Cardiac muscle cell (in vitro differentiated cells and primary cell): ENCODE data around the gene NEDD4L. TPM values are rescaled to one million over a fixed set of nuclear protein-coding genes. Genes with fewer than 3 reads are reported as not detected.

Experiments
- DNase-seq, 2 donors: peaks; one replicate each; pipeline versions ENCODE4 v3.0.0 to v3.0.0-alpha.2; 2010 to 2017; ENCODE audit warnings: low read depth in 1 of 2, low spot score in 1 of 2
- H3K27ac ChIP-seq: fragments of 200-600 bp; sonication (generic); 2 replicates; pipeline ENCODE4 v1.5.1; 2016
- H3K27me3 ChIP-seq: fragments of 200-600 bp; sonication (generic); 2 replicates; pipeline ENCODE4 v1.6.0; 2016; ENCODE audit warnings: control low read depth
- H3K36me3 ChIP-seq: fragments of 200-600 bp; sonication (generic); 2 replicates; pipeline ENCODE4 v1.5.1; 2016; ENCODE audit warnings: control low read depth
- H3K4me1 ChIP-seq: fragments of 200-600 bp; sonication (generic); 2 replicates; pipeline ENCODE4 v1.8.1; 2017; ENCODE audit warnings: low read depth, mild to moderate bottlenecking, mixed run types
- H3K4me3 ChIP-seq: fragments of 200-600 bp; sonication (generic); 2 replicates; pipeline ENCODE4 v1.5.1; 2016; ENCODE audit warnings: mild to moderate bottlenecking
- H3K9me3 ChIP-seq: fragments of 200-600 bp; sonication (generic); 2 replicates; pipeline ENCODE4 v1.5.1; 2017; ENCODE audit warnings: low read depth, mild to moderate bottlenecking, control low read depth
- polyA plus RNA-seq: library from polyadenylated mRNA; unstranded; fragments of >200 nt; fragmentation: Nextera tagmentation; extraction: Ambion mirVana; gene quantifications from 2 replicates; pipeline ENCODE4 v1.2.1, GENCODE V29; 2016
- total RNA-seq: library from RNA; depleted of rRNA; stranded (reverse); fragments of >200 nt; gene quantifications from 2 replicates; pipeline ENCODE4 v1.2.3, GENCODE V29; 2016
- TF ChIP-seq, protein P1 (sequence below): IDR thresholded peaks from 2 replicates; pipeline ENCODE4 v1.5.1; 2012; ENCODE audit warnings: low read depth, mild to moderate bottlenecking, low read length

Gene NEDD4L
- total and polyA plus RNA-seq, 2 experiments from 2014 or later: 30.8 to 40.5 TPM

DNA sequence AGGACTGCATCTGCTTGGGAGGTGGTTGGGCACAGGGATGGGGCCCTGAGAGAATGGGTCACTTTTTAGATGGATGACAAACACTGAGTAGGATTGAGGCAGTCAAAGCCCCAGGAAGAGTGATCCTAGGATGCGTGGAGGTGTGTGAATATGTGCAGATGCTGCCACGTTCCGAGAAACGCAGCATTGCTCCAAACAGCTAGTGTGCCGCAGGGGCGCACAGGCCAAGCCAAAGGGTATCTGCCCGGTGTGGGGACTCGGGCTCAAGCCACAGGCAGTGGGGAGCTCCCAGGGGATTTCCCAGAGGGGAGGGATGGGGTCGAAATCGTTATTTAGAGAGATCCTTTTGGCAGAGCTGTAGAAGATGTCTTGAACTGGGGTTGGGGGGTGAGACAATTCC, 310.8 kb downstream of the NEDD4L start:
- Histone ChIP-seq H3K27ac (no peak overlapping the region), H3K4me1 (no peaks in the 10 kb centered on the region), H3K36me3 (peaks cover 17% of the 10 kb centered on the region), H3K4me3 (no peak overlapping the region), H3K27me3 (no peaks in the 10 kb centered on the region), H3K9me3 (no peaks in the 10 kb centered on the region)
- TF ChIP-seq, protein P1, sequence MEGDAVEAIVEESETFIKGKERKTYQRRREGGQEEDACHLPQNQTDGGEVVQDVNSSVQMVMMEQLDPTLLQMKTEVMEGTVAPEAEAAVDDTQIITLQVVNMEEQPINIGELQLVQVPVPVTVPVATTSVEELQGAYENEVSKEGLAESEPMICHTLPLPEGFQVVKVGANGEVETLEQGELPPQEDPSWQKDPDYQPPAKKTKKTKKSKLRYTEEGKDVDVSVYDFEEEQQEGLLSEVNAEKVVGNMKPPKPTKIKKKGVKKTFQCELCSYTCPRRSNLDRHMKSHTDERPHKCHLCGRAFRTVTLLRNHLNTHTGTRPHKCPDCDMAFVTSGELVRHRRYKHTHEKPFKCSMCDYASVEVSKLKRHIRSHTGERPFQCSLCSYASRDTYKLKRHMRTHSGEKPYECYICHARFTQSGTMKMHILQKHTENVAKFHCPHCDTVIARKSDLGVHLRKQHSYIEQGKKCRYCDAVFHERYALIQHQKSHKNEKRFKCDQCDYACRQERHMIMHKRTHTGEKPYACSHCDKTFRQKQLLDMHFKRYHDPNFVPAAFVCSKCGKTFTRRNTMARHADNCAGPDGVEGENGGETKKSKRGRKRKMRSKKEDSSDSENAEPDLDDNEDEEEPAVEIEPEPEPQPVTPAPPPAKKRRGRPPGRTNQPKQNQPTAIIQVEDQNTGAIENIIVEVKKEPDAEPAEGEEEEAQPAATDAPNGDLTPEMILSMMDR: no peak
- no peak for DNase-seq

DNA sequence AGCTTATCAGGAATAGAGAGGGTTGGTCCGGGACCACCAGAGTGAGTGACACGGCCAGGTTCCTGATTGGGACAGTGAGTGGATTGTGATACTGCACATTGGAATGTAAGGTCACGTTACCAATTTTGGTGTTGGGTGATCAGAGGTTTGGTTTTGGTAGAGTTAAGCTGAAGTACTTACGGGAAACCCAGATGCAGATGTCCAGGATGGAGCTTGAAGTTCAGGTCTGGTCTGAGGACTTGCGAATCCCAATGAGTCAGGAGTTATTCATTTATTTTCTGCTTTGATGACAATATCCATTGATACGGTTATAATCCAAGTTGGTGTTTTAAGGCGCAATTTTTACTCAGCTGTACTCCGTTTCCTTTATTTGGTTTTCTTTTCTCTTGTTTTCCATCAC, 311.2 kb downstream of the NEDD4L start:
- TF ChIP-seq, protein P1: no peak
- DNase-seq: no peak

DNA sequence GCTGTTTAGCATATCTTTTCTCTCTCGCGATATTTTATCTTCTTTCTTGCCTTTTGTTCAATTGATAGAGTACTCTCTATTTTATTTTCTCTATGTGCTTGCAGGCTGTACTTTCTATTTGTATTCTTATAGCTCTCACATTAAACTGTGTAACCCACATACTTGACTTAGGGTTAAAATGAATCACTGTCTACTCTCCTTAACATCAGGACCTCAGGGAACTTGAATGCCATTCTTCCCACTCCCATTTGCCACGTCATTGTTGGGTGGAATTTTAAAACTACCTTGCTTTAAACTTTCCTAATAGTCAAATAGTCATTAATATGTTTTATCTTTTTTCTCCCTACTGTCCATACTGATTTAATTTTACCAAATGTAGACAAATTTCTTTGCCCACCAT, 315.2 kb downstream of the NEDD4L start:
- Histone ChIP-seq H3K27me3 (no peaks in the 10 kb centered on the region), H3K4me3 (no peak overlapping the region), H3K4me1 (peaks cover 12% of the 10 kb centered on the region), H3K27ac (no peak overlapping the region), H3K36me3 (peaks cover 5% of the 10 kb centered on the region), H3K9me3 (no peaks in the 10 kb centered on the region)
- no peak for DNase-seq
- TF ChIP-seq, protein P1: no peak

More for the DNA sequence above, 311.2 kb downstream of the NEDD4L start:
- Histone ChIP-seq H3K4me3 (no peak overlapping the region), H3K4me1 (no peaks in the 10 kb centered on the region), H3K9me3 (no peaks in the 10 kb centered on the region), H3K36me3 (peaks cover 17% of the 10 kb centered on the region), H3K27ac (no peak overlapping the region), H3K27me3 (no peaks in the 10 kb centered on the region)

DNA sequence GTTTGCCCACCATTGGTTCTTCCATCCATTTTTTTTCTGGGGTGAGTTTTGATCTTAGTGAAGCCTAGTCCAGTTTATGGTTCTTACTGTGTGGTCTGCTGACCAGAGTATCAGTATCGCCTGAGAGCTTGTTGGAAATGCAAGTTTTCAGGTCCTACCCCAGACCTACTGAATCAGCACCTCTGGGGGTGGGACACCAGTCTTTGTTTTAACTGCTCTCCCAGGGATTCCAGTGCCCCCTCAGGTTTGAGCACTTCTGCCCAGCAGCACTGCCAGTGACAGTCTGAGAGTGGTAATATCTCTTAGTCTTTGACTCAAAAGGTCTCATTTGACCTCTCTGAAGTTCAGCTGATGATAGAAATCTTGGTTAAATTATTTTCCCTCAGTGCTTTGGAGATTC, 315.6 kb downstream of the NEDD4L start:
- Histone ChIP-seq H3K36me3 (peaks cover 5% of the 10 kb centered on the region), H3K9me3 (no peaks in the 10 kb centered on the region), H3K4me1 (peaks cover 12% of the 10 kb centered on the region), H3K4me3 (no peak overlapping the region), H3K27me3 (no peaks in the 10 kb centered on the region), H3K27ac (no peak overlapping the region)
- DNase-seq: no peak
- TF ChIP-seq, protein P1: no peak

DNA sequence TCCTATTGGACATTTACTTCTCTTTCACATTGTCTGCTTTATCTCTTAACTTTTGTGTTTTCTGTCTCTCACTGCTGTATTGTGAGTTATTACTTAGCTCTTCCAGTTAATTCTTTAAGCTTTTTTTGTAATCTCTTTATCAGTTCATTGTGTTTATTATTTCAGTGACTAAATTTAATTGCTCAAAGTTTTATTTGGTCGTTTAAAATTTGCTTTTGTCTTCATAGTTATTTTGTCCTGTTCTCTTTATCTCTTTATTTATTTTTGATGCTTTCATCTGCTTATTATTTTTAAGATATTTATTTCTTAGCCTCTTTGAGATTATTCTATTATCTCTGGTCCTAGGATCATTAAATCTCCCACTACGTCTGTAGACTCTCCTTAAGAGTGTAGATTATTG, 316.3 kb downstream of the NEDD4L start:
- Histone ChIP-seq H3K36me3 (peaks cover 7% of the 10 kb centered on the region), H3K27ac (no peak overlapping the region), H3K4me1 (peaks cover 12% of the 10 kb centered on the region), H3K9me3 (no peaks in the 10 kb centered on the region), H3K4me3 (no peak overlapping the region), H3K27me3 (no peaks in the 10 kb centered on the region)
- no peak for DNase-seq
- TF ChIP-seq, protein P1: no peak

DNA sequence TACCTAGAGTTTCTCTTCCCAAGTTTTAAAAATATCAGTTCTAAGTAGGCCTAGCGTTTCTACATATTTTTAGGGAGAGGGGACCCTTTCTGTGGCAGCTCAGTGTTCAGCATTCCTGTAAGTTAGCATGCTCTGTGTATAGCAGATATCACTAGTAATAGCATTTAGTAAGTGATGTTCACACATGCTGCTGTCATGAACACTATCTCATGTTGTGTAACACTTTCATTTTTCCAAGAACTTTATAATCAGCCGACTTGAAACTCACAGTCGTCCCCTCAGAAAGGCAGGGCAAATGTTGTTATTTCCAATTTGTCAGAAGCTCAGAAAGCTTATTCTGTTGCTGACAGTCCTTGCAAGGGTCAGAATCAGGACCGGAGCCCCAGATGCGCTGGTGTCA, 317.2 kb downstream of the NEDD4L start:
- Histone ChIP-seq H3K4me1 (peaks cover 12% of the 10 kb centered on the region), H3K27ac (no peak overlapping the region), H3K9me3 (no peaks in the 10 kb centered on the region), H3K36me3 (peaks cover 7% of the 10 kb centered on the region), H3K4me3 (no peak overlapping the region), H3K27me3 (no peaks in the 10 kb centered on the region)
- peak in 1 of 2 donors; percentile 44 for DNase-seq
- TF ChIP-seq, protein P1: no peak
